ENCODE results near the gene IL10RB. TPM values are rescaled to one million over a fixed set of nuclear protein-coding genes. Genes with fewer than 3 reads are reported as not detected.

IL10RB gene
- total RNA-seq, 6 experiments from 2014 or later: 10.5 to 24.2 (median 20.3) TPM

DNA sequence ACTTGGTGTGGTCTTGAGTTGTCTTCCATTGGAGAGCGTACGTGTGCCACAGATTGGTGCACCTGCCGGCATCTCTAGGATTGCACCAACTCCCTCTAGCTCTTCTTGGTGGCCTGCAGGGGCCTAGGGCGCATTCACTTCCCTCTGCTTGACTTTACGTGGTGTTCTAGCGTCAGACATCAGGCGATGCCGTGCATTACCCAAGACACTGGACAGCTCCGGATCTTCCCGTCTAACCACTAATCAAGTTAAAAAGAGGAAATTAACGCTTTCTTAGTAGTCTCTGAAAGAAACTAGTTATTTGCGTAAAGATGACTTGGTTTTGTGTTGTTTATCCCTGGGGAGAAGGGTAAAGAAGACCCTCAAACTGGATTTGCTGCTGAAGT is 510 bp upstream of the IL10RB start:
- H3K9me3 ChIP-seq: no peaks in the 10 kb centered on the region
- H3K36me3 ChIP-seq: peaks cover 0 to 8% (median 4%) of the 10 kb centered on the region in 4 donors
- peaks cover 0 to 31% (median 10%) of the 10 kb centered on the region in 4 donors for H3K4me1 ChIP-seq
- no peaks in the 10 kb centered on the region for H3K27me3 ChIP-seq
- peak overlapping the region; percentile 80 to 90 (median 81) for H3K27ac ChIP-seq
- DNase-seq (peak; percentile 56 to 72 (median 61)), ATAC-seq (peak; percentile 34 to 49 (median 40))
- intact Hi-C loops (cut with DNase I): loop anchor here in 1 of 2 donors (10.0 kb wide), 1 partner anchor 61 kb away; no protein-coding TSS in a partner anchor
- H3K4me3 ChIP-seq: peak overlapping the region; percentile 84 to 88 (median 87)
- no peak for TF ChIP-seq POLR2A (IDR thresholded peaks at IDR 0.05)
- TF ChIP-seq CTCF (IDR thresholded peaks at IDR 0.05): no peak
- 36% methylated on average over 11 of the region's 12 CpGs for WGBS (ENCODE audit: insufficient coverage, low coverage, low lambda C conversion rate, missing lambda C conversion rate)

- peak; percentile 4 to 13 (median 10) for ATAC-seq
- intact Hi-C loops (cut with DNase I): loop anchor here in 1 of 2 donors (10.0 kb wide), 1 partner anchor 62 kb away; no protein-coding TSS in a partner anchor
- WGBS (ENCODE audit: insufficient coverage, low coverage, low lambda C conversion rate, missing lambda C conversion rate): 0% methylated on average over 3 of the region's 8 CpGs
- Histone ChIP-seq H3K4me3 (peak overlapping the region; percentile 84 to 88 (median 87)), H3K27me3 (no peaks in the 10 kb centered on the region), H3K9me3 (no peaks in the 10 kb centered on the region), H3K36me3 (peaks cover 0 to 8% (median 4%) of the 10 kb centered on the region in 4 donors), H3K27ac (peak overlapping the region; percentile 80 to 90 (median 81)), H3K4me1 (peaks cover 0 to 36% (median 10%) of the 10 kb centered on the region in 4 donors)
- DNase-seq: peak in 1 of 3 donors; percentile 46
- no peak for TF ChIP-seq CTCF (IDR thresholded peaks at IDR 0.05)
- TF ChIP-seq POLR2A (IDR thresholded peaks at IDR 0.05): no peak
Measured at GRCh38 chr21:33266789-33267135, 595 bp downstream of the IL10RB start.

GRCh38 chr21:33267250-33267649 is 1.1 kb downstream of the IL10RB start:
- Histone ChIP-seq H3K4me3 (peak overlapping the region; percentile 84 to 88 (median 87)), H3K36me3 (peaks cover 0 to 8% (median 4%) of the 10 kb centered on the region in 4 donors), H3K4me1 (peaks cover 0 to 36% (median 10%) of the 10 kb centered on the region in 4 donors), H3K9me3 (no peaks in the 10 kb centered on the region), H3K27me3 (no peaks in the 10 kb centered on the region), H3K27ac (peak overlapping the region; percentile 80 to 90 (median 81))
- WGBS (ENCODE audit: insufficient coverage, low coverage, low lambda C conversion rate, missing lambda C conversion rate): 61% methylated on average over 3 of the region's 7 CpGs
- ATAC-seq: no peak
- DNase-seq: no peak
- TF ChIP-seq CTCF (IDR thresholded peaks at IDR 0.05): no peak
- no peak for TF ChIP-seq POLR2A (IDR thresholded peaks at IDR 0.05)
- intact Hi-C loops (cut with DNase I): loop anchor here in 1 of 2 donors (10.0 kb wide), 1 partner anchor 62 kb away; no protein-coding TSS in a partner anchor

DNA sequence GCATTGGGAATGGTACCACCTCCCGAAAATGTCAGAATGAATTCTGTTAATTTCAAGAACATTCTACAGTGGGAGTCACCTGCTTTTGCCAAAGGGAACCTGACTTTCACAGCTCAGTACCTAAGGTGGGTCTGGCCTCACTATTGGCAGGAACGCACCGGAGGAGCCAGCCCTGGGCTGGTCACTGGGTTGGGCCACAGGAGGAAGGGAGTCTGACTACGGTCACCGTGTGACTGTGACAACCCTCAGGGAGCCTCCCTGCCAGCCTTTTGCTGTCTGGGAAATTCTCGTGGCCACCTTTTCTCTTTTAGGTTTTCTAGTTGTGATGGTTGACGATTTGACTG is 2.2 kb downstream of the IL10RB start:
- H3K27me3 ChIP-seq: no peaks in the 10 kb centered on the region
- intact Hi-C loops (cut with DNase I): loop anchor here in 1 of 2 donors (10.0 kb wide), 1 partner anchor 64 kb away; no protein-coding TSS in a partner anchor
- 70% methylated on average over 6 of the region's 7 CpGs for WGBS (ENCODE audit: insufficient coverage, low coverage, low lambda C conversion rate, missing lambda C conversion rate)
- H3K4me3 ChIP-seq: no peak overlapping the region
- peaks cover 0 to 3% (median under 1%) of the 10 kb centered on the region in 4 donors for H3K36me3 ChIP-seq
- ATAC-seq: no peak
- peaks cover 0 to 36% (median 10%) of the 10 kb centered on the region in 4 donors for H3K4me1 ChIP-seq
- no peak for DNase-seq
- no peaks in the 10 kb centered on the region for H3K9me3 ChIP-seq
- TF ChIP-seq POLR2A (IDR thresholded peaks at IDR 0.05) (no peak), CTCF (IDR thresholded peaks at IDR 0.05) (no peak)
- peak overlapping the region; percentile 8 to 36 (median 29) for H3K27ac ChIP-seq

Data from right lobe of liver (tissue), 6 donors.